Measurements from ENCODE around the gene KDM8. TPM values are rescaled to one million over a fixed set of nuclear protein-coding genes. Genes with fewer than 3 reads are reported as not detected.

KDM8 gene
- total and polyA plus RNA-seq, 2 experiments from 2014 or later = 5.1 to 5.7 TPM

- Mint-ChIP-seq H3K4me1 (peaks cover 18% of the 10 kb centered on the region), H3K36me3 (ENCODE audit: low read depth) (no peaks in the 10 kb centered on the region), H3K4me3 (peak overlapping the region; percentile 96), H3K9me3 (peaks cover 7% of the 10 kb centered on the region), H3K27ac (peak overlapping the region; percentile 100), H3K27me3 (ENCODE audit: insufficient read depth, low read depth, poor library complexity) (peaks cover 15% of the 10 kb centered on the region)
- Histone ChIP-seq H3K4me3 (peak overlapping the region; percentile 65), H3K36me3 (ENCODE audit: insufficient read depth) (no peaks in the 10 kb centered on the region), H2AFZ (peak overlapping the region; percentile 75), H3K9me2 (ENCODE audit: insufficient read depth) (no peaks in the 10 kb centered on the region), H3K4me2 (peak overlapping the region; percentile 96), H3K27ac (ENCODE audit: low read depth) (peak overlapping the region; percentile 96), H4K20me1 (replicated peaks; ENCODE audit: insufficient read depth) (no peaks in the 10 kb centered on the region), H3K79me2 (replicated peaks; ENCODE audit: insufficient read depth) (peaks cover 14% of the 10 kb centered on the region), H3K27me3 (ENCODE audit: insufficient read depth) (no peaks in the 10 kb centered on the region), H3F3A (replicated peaks; ENCODE audit: low read depth) (no peaks in the 10 kb centered on the region), H3K4me1 (ENCODE audit: insufficient read depth) (peaks cover 4% of the 10 kb centered on the region; the same call in 1 of the 2 replicates)
- DNase-seq (ENCODE audit: low spot score) = peak; percentile 96
- TF ChIP-seq CREB1 (CRISPR knock-in tag; IDR thresholded peaks at IDR 0.05; ENCODE audit: low read depth) (peak; percentile 83; the same call in 1 of the 2 replicates), ZNF114 (CRISPR knock-in tag; IDR thresholded peaks at IDR 0.05) (no peak), EZH2phosphoT487 (IDR thresholded peaks at IDR 0.05; ENCODE audit: unreplicated experiment) (no peak), POLR2AphosphoS5 (IDR thresholded peaks at IDR 0.05; ENCODE audit: low read depth) (no peak), STAT1 (IDR thresholded peaks at IDR 0.05; ENCODE audit: unreplicated experiment) (no peak), JUNB (IDR thresholded peaks at IDR 0.05; ENCODE audit: unreplicated experiment) (no peak), ZNF462 (CRISPR knock-in tag; IDR thresholded peaks at IDR 0.05) (no peak), ETS1 (IDR thresholded peaks at IDR 0.05) (no peak)
- TF ChIP-seq, protein P1, sequence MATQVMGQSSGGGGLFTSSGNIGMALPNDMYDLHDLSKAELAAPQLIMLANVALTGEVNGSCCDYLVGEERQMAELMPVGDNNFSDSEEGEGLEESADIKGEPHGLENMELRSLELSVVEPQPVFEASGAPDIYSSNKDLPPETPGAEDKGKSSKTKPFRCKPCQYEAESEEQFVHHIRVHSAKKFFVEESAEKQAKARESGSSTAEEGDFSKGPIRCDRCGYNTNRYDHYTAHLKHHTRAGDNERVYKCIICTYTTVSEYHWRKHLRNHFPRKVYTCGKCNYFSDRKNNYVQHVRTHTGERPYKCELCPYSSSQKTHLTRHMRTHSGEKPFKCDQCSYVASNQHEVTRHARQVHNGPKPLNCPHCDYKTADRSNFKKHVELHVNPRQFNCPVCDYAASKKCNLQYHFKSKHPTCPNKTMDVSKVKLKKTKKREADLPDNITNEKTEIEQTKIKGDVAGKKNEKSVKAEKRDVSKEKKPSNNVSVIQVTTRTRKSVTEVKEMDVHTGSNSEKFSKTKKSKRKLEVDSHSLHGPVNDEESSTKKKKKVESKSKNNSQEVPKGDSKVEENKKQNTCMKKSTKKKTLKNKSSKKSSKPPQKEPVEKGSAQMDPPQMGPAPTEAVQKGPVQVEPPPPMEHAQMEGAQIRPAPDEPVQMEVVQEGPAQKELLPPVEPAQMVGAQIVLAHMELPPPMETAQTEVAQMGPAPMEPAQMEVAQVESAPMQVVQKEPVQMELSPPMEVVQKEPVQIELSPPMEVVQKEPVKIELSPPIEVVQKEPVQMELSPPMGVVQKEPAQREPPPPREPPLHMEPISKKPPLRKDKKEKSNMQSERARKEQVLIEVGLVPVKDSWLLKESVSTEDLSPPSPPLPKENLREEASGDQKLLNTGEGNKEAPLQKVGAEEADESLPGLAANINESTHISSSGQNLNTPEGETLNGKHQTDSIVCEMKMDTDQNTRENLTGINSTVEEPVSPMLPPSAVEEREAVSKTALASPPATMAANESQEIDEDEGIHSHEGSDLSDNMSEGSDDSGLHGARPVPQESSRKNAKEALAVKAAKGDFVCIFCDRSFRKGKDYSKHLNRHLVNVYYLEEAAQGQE (IDR thresholded peaks at IDR 0.05; ENCODE audit: unreplicated experiment) = no peak
- peak; percentile 80 for ATAC-seq
Observed at GRCh38 chr16:27202923-27203506, 311 bp upstream of the KDM8 start.
